Measurements from ENCODE around the gene RIN1. TPM values are rescaled to one million over a fixed set of nuclear protein-coding genes. Genes with fewer than 3 reads are reported as not detected.
"Not testable (repeated sequence)": the region's sequence is repeated elsewhere in the genome, so short reads cannot be mapped to it uniquely, and the experiment has no call there.

The RIN1 gene
- polyA plus RNA-seq, 1 experiment, result 6.7 TPM

GRCh38 chr11:66325263-66325671 lies 11.0 kb downstream of the RIN1 start:
- ChIA-PET CTCF (interaction anchor here (1.3 to 1.4 kb wide), 2 partner anchors 13 to 14 kb away, joined by 3 to 7 read pairs; no protein-coding TSS in a partner anchor), POLR2A (interaction anchor here (0.6 to 2.1 kb wide), 5 partner anchors 8 to 133 kb away, joined by 3 to 15 read pairs (median 4); partner anchors contain the start of genes CD248 and RIN1)
- DNase-seq (ENCODE audit: low read depth, low spot score), result no peak
- Histone ChIP-seq H3K9me3 (ENCODE audit: control insufficient read depth, insufficient read depth, low read length) (no peaks in the 10 kb centered on the region; the same call in 1 of the 2 replicates), H3K27me3 (ENCODE audit: control insufficient read depth, insufficient read depth, low read length) (no peaks in the 10 kb centered on the region), H3K27ac (ENCODE audit: low read depth, low read length) (peak overlapping the region; percentile 47), H3K4me3 (ENCODE audit: low read depth, low read length) (no peak overlapping the region)
- TF ChIP-seq CTCF (IDR thresholded peaks at IDR 0.05; ENCODE audit: low read depth, low read length), result no peak

GRCh38 chr11:66324664-66325063 lies 11.6 kb downstream of the RIN1 start:
- no peak overlapping the region for H3K4me3 ChIP-seq (ENCODE audit: low read depth, low read length)
- H3K9me3 ChIP-seq (ENCODE audit: control insufficient read depth, insufficient read depth, low read length), result no peaks in the 10 kb centered on the region; the same call in 1 of the 2 replicates
- POLR2A ChIA-PET, result interaction anchor here (1.0 to 2.1 kb wide), 4 partner anchors 8 to 35 kb away, joined by 3 to 15 read pairs (median 4); partner anchors contain the start of genes CD248 and RIN1
- H3K27me3 ChIP-seq (ENCODE audit: control insufficient read depth, insufficient read depth, low read length), result no peaks in the 10 kb centered on the region
- H3K27ac ChIP-seq (ENCODE audit: low read depth, low read length), result peak overlapping the region; percentile 47
- no peak for TF ChIP-seq CTCF (IDR thresholded peaks at IDR 0.05; ENCODE audit: low read depth, low read length)
- no peak for DNase-seq (ENCODE audit: low read depth, low spot score)
- CTCF ChIA-PET, result interaction anchor here (1.3 to 1.4 kb wide), 2 partner anchors 12 to 13 kb away, joined by 3 to 7 read pairs; no protein-coding TSS in a partner anchor

GRCh38 chr11:66323684-66324083 lies 12.6 kb downstream of the RIN1 start:
- no peaks in the 10 kb centered on the region for H3K27me3 ChIP-seq (ENCODE audit: control insufficient read depth, insufficient read depth, low read length)
- H3K27ac ChIP-seq (ENCODE audit: low read depth, low read length), result no peak overlapping the region
- DNase-seq (ENCODE audit: low read depth, low spot score), result no peak
- no peak overlapping the region for H3K4me3 ChIP-seq (ENCODE audit: low read depth, low read length)
- no peak for TF ChIP-seq CTCF (IDR thresholded peaks at IDR 0.05; ENCODE audit: low read depth, low read length)
- no peaks in the 10 kb centered on the region; the same call in 1 of the 2 replicates for H3K9me3 ChIP-seq (ENCODE audit: control insufficient read depth, insufficient read depth, low read length)
- ChIA-PET CTCF (interaction anchor here (1.4 kb wide), 1 partner anchor 12 kb away, joined by 7 read pairs; no protein-coding TSS in a partner anchor), POLR2A (interaction anchor here (2.1 kb wide), 1 partner anchor 11 kb away, joined by 15 read pairs; no protein-coding TSS in a partner anchor)

GRCh38 chr11:66322732-66323427 lies 13.4 kb downstream of the RIN1 start:
- no peaks in the 10 kb centered on the region; the same call in 1 of the 2 replicates for H3K9me3 ChIP-seq (ENCODE audit: control insufficient read depth, insufficient read depth, low read length)
- no peak for DNase-seq (ENCODE audit: low read depth, low spot score)
- H3K4me3 ChIP-seq (ENCODE audit: low read depth, low read length), result no peak overlapping the region
- CTCF ChIA-PET, result interaction anchor here (0.7 to 1.0 kb wide), 2 partner anchors 11 to 12 kb away, joined by 3 to 5 read pairs; no protein-coding TSS in a partner anchor
- H3K27ac ChIP-seq (ENCODE audit: low read depth, low read length), result no peak overlapping the region
- TF ChIP-seq CTCF (IDR thresholded peaks at IDR 0.05; ENCODE audit: low read depth, low read length), result no peak
- no peaks in the 10 kb centered on the region for H3K27me3 ChIP-seq (ENCODE audit: control insufficient read depth, insufficient read depth, low read length)
- POLR2A ChIA-PET, result no interaction called here

- no peaks in the 10 kb centered on the region for H3K27me3 ChIP-seq (ENCODE audit: control insufficient read depth, insufficient read depth, low read length)
- ChIA-PET CTCF (interaction anchor here (1.0 kb wide), 1 partner anchor 9 kb away, joined by 4 read pairs; no protein-coding TSS in a partner anchor), POLR2A (interaction anchor here (0.8 to 1.0 kb wide), 2 partner anchors 9 to 15 kb away, joined by 3 to 5 read pairs; partner anchors contain the start of gene RIN1)
- H3K9me3 ChIP-seq (ENCODE audit: control insufficient read depth, insufficient read depth, low read length), result no peaks in the 10 kb centered on the region; the same call in 1 of the 2 replicates
- no peak for DNase-seq (ENCODE audit: low read depth, low spot score)
- no peak for TF ChIP-seq CTCF (IDR thresholded peaks at IDR 0.05; ENCODE audit: low read depth, low read length)
- H3K4me3 ChIP-seq (ENCODE audit: low read depth, low read length), result no peak overlapping the region
- no peak overlapping the region for H3K27ac ChIP-seq (ENCODE audit: low read depth, low read length)
These were observed 14.6 kb downstream of the RIN1 start for GRCh38 chr11:66321606-66322005.

GRCh38 chr11:66320748-66321147 lies 15.5 kb downstream of the RIN1 start:
- DNase-seq (ENCODE audit: low read depth, low spot score); H3K27ac ChIP-seq (ENCODE audit: low read depth, low read length); H3K9me3 ChIP-seq (ENCODE audit: control insufficient read depth, insufficient read depth, low read length); CTCF ChIA-PET; H3K27me3 ChIP-seq (ENCODE audit: control insufficient read depth, insufficient read depth, low read length); H3K4me3 ChIP-seq (ENCODE audit: low read depth, low read length); POLR2A ChIA-PET: not testable (repeated sequence)

GRCh38 chr11:66320289-66320688 lies 15.9 kb downstream of the RIN1 start:
- H3K4me3 ChIP-seq (ENCODE audit: low read depth, low read length); CTCF ChIA-PET; H3K9me3 ChIP-seq (ENCODE audit: control insufficient read depth, insufficient read depth, low read length); DNase-seq (ENCODE audit: low read depth, low spot score); POLR2A ChIA-PET; H3K27ac ChIP-seq (ENCODE audit: low read depth, low read length); H3K27me3 ChIP-seq (ENCODE audit: control insufficient read depth, insufficient read depth, low read length): not testable (repeated sequence)

Data from AG04450 (cell line).